Activated CD4-positive, alpha-beta T cell treated with anti-CD3 and anti-CD28 coated beads, Interleukin-2, amount 10 ng/mL, durations not matched to agents 7 days and 5 days (primary cell): ENCODE measurements around the gene MED31. TPM values are rescaled to one million over a fixed set of nuclear protein-coding genes. Genes with fewer than 3 reads are reported as not detected.
"Not testable (repeated sequence)": the region's sequence is repeated elsewhere in the genome, so short reads cannot be mapped to it uniquely, and the experiment has no call there.

Experiments used
- CTCF ChIA-PET: fragments of 350-600 bp; sonication (Branson Sonifier 250); formaldehyde crosslinking; loops from one replicate; lab custom pipeline; 2021; ENCODE audit warnings: antibody characterized with exemption; lab: Charles Lee
- POLR2A ChIA-PET: fragments of 350-600 bp; sonication (Branson Sonifier 250); formaldehyde crosslinking; loops from one replicate; lab custom pipeline; 2021; ENCODE audit warnings: antibody characterized with exemption; lab: Charles Lee
- DNase-seq: peaks from one replicate; pipeline ENCODE4 v3.0.0-alpha.2; 2020
- H3K27ac Mint-ChIP-seq: one replicate; pipeline ENCODE4 v1.8.0; 2021; ENCODE audit warnings: mild to moderate bottlenecking, moderate library complexity, mixed read lengths
- H3K27me3 Mint-ChIP-seq: one replicate; pipeline ENCODE4 v1.8.0; 2021; ENCODE audit warnings: mixed read lengths
- H3K36me3 Mint-ChIP-seq: one replicate; pipeline ENCODE4 v1.8.0; 2021; ENCODE audit warnings: low read depth, mixed read lengths
- H3K4me1 Mint-ChIP-seq: one replicate; pipeline ENCODE4 v1.8.0; 2021; ENCODE audit warnings: mixed read lengths
- H3K4me3 Mint-ChIP-seq: one replicate; pipeline ENCODE4 v1.8.0; 2021; ENCODE audit warnings: mild to moderate bottlenecking, moderate library complexity, mixed read lengths
- H3K9me3 Mint-ChIP-seq: one replicate; pipeline ENCODE4 v1.8.0; 2021; ENCODE audit warnings: mixed read lengths
- total RNA-seq, 2 experiments: library from RNA; stranded (reverse); gene quantifications; one replicate each; pipeline ENCODE4 v1.2.3, GENCODE V29; 2021

Gene MED31
- total RNA-seq, 2 experiments from 2014 or later = 19.4 to 20.3 TPM

- Mint-ChIP-seq H3K9me3 (no peaks in the 10 kb centered on the region), H3K4me1 (peaks cover 34% of the 10 kb centered on the region), H3K4me3 (no peak overlapping the region), H3K36me3 (peaks cover 3% of the 10 kb centered on the region), H3K27ac (peak overlapping the region; percentile 3), H3K27me3 (no peaks in the 10 kb centered on the region)
- DNase-seq = no peak
- ChIA-PET CTCF (interaction anchor here (1.3 kb wide), 1 partner anchor 17 kb away, joined by 4 read pairs; no protein-coding TSS in a partner anchor), POLR2A (no interaction called here)
Measured at GRCh38 chr17:6660805-6661463, 9.5 kb upstream of the MED31 start.

- H3K27me3 Mint-ChIP-seq = peaks cover 3% of the 10 kb centered on the region
- CTCF ChIA-PET = interaction anchor here (0.6 to 1.3 kb wide), 3 partner anchors 11 to 440 kb away, joined by 3 to 4 read pairs (median 4); no protein-coding TSS in a partner anchor
- POLR2A ChIA-PET = no interaction called here
- no peak overlapping the region for H3K4me3 Mint-ChIP-seq
- peaks cover 5% of the 10 kb centered on the region for H3K36me3 Mint-ChIP-seq
- no peaks in the 10 kb centered on the region for H3K9me3 Mint-ChIP-seq
- peak overlapping the region; percentile 60 for H3K27ac Mint-ChIP-seq
- DNase-seq = no peak
- H3K4me1 Mint-ChIP-seq = peaks cover 40% of the 10 kb centered on the region
Measured at GRCh38 chr17:6660101-6660500, 8.7 kb upstream of the MED31 start.

GRCh38 chr17:6658411-6658810 is 7.0 kb upstream of the MED31 start:
- H3K27ac Mint-ChIP-seq, H3K27me3 Mint-ChIP-seq, CTCF ChIA-PET, DNase-seq, H3K9me3 Mint-ChIP-seq, POLR2A ChIA-PET: not testable (repeated sequence)
- H3K36me3 Mint-ChIP-seq = peaks cover 11% of the 10 kb centered on the region
- peaks cover 50% of the 10 kb centered on the region for H3K4me1 Mint-ChIP-seq
- peak overlapping the region; percentile 90 for H3K4me3 Mint-ChIP-seq

GRCh38 chr17:6657633-6658287 is 6.4 kb upstream of the MED31 start:
- H3K9me3 Mint-ChIP-seq = no peaks in the 10 kb centered on the region
- peaks cover 3% of the 10 kb centered on the region for H3K27me3 Mint-ChIP-seq
- H3K4me1 Mint-ChIP-seq = peaks cover 56% of the 10 kb centered on the region
- peak overlapping the region; percentile 90 for H3K4me3 Mint-ChIP-seq
- POLR2A ChIA-PET = no interaction called here
- peak overlapping the region; percentile 91 for H3K27ac Mint-ChIP-seq
- H3K36me3 Mint-ChIP-seq = peaks cover 14% of the 10 kb centered on the region
- DNase-seq = no peak
- CTCF ChIA-PET = interaction anchor here (1.5 kb wide), 1 partner anchor 13 kb away, joined by 3 read pairs; no protein-coding TSS in a partner anchor

GRCh38 chr17:6656797-6657632 is 5.6 kb upstream of the MED31 start:
- Mint-ChIP-seq H3K4me3 (peak overlapping the region; percentile 90), H3K27ac (peak overlapping the region; percentile 91), H3K36me3 (peaks cover 14% of the 10 kb centered on the region), H3K4me1 (peaks cover 63% of the 10 kb centered on the region)
- POLR2A ChIA-PET, H3K9me3 Mint-ChIP-seq, H3K27me3 Mint-ChIP-seq: not testable (repeated sequence)
- CTCF ChIA-PET = interaction anchor here (1.5 kb wide), 1 partner anchor 14 kb away, joined by 3 read pairs; no protein-coding TSS in a partner anchor
- peak; percentile 63 for DNase-seq

- CTCF ChIA-PET, H3K27me3 Mint-ChIP-seq, DNase-seq, H3K27ac Mint-ChIP-seq, POLR2A ChIA-PET, H3K9me3 Mint-ChIP-seq: not testable (repeated sequence)
- peaks cover 55% of the 10 kb centered on the region for H3K4me1 Mint-ChIP-seq
- H3K4me3 Mint-ChIP-seq = peak overlapping the region; percentile 72
- H3K36me3 Mint-ChIP-seq = peaks cover 14% of the 10 kb centered on the region
Measured at GRCh38 chr17:6655732-6656361, 4.4 kb upstream of the MED31 start.

- Mint-ChIP-seq H3K4me1 (peaks cover 53% of the 10 kb centered on the region), H3K27me3 (peaks cover 3% of the 10 kb centered on the region), H3K4me3 (peak overlapping the region; percentile 60), H3K36me3 (peaks cover 15% of the 10 kb centered on the region), H3K27ac (no peak overlapping the region), H3K9me3 (no peaks in the 10 kb centered on the region)
- POLR2A ChIA-PET = no interaction called here
- CTCF ChIA-PET = interaction anchor here (0.6 kb wide), 1 partner anchor 13 kb away, joined by 3 read pairs; no protein-coding TSS in a partner anchor
- DNase-seq = no peak
Measured at GRCh38 chr17:6654841-6655731, 3.7 kb upstream of the MED31 start.

- H3K4me3 Mint-ChIP-seq = peak overlapping the region; percentile 61
- peaks cover 28% of the 10 kb centered on the region for H3K36me3 Mint-ChIP-seq
- DNase-seq = peak; percentile 40
- ChIA-PET POLR2A (interaction anchor here (1.0 kb wide), 1 partner anchor 10 kb away, joined by 6 read pairs; no protein-coding TSS in a partner anchor), CTCF (interaction anchor here (1.3 kb wide), 1 partner anchor 14 kb away, joined by 4 read pairs; no protein-coding TSS in a partner anchor)
- peaks cover 3% of the 10 kb centered on the region for H3K27me3 Mint-ChIP-seq
- H3K4me1 Mint-ChIP-seq = peaks cover 62% of the 10 kb centered on the region
- peak overlapping the region; percentile 67 for H3K27ac Mint-ChIP-seq
- H3K9me3 Mint-ChIP-seq = no peaks in the 10 kb centered on the region
Measured at GRCh38 chr17:6651919-6652452, 581 bp upstream of the MED31 start.

- Mint-ChIP-seq H3K4me3 (no peak overlapping the region), H3K27me3 (no peaks in the 10 kb centered on the region), H3K9me3 (no peaks in the 10 kb centered on the region), H3K4me1 (peaks cover 67% of the 10 kb centered on the region), H3K27ac (no peak overlapping the region), H3K36me3 (peaks cover 38% of the 10 kb centered on the region)
- ChIA-PET CTCF (interaction anchor here (0.6 to 0.9 kb wide), 2 partner anchors 11 to 173 kb away, joined by 3 to 4 read pairs; no protein-coding TSS in a partner anchor), POLR2A (no interaction called here)
- DNase-seq = peak; percentile 25
Measured at GRCh38 chr17:6648181-6648580, 3.2 kb downstream of the MED31 start.

GRCh38 chr17:6643451-6644125 is 7.8 kb downstream of the MED31 start:
- POLR2A ChIA-PET = no interaction called here

More at GRCh38 chr17:6643451-6644125, 7.8 kb downstream of the MED31 start:
- H3K36me3 Mint-ChIP-seq = peaks cover 44% of the 10 kb centered on the region
- no peak overlapping the region for H3K4me3 Mint-ChIP-seq
- CTCF ChIA-PET = interaction anchor here (1.1 kb wide), 1 partner anchor 26 kb away, joined by 3 read pairs; no protein-coding TSS in a partner anchor
- H3K4me1 Mint-ChIP-seq = peaks cover 68% of the 10 kb centered on the region
- no peak for DNase-seq
- H3K27me3 Mint-ChIP-seq = no peaks in the 10 kb centered on the region
- H3K9me3 Mint-ChIP-seq = no peaks in the 10 kb centered on the region
- no peak overlapping the region for H3K27ac Mint-ChIP-seq
